ENCODE results near the gene FSCN2.

The FSCN2 gene

DNA sequence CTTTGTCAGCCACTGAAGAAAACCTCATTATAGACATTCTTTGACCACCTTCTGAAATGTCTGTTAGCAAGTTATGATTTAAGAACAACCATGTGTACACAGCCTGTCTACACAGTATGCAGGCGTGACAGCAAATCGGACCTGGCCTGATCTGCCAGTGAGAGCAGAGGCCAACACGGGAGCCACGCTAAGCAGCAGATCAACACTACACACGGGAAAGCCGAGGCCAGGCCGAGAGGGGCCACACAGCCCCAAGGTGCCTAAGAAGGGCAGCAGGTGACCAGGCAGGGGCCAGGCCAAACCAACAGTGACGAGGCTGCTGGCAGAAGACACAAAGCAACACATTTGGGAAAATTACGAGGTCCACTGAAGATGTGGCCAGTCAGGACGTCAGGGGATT lies 40.2 kb downstream of the FSCN2 start:
- no peak for TF ChIP-seq CTCF (IDR thresholded peaks at IDR 0.05; ENCODE audit: low read depth, low read length, missing control alignments)
- no peak overlapping the region for H3K4me3 ChIP-seq (replicated peaks; ENCODE audit: low read depth, low read length)
- no peak for DNase-seq (ENCODE audit: extremely low read depth, low read depth)

DNA sequence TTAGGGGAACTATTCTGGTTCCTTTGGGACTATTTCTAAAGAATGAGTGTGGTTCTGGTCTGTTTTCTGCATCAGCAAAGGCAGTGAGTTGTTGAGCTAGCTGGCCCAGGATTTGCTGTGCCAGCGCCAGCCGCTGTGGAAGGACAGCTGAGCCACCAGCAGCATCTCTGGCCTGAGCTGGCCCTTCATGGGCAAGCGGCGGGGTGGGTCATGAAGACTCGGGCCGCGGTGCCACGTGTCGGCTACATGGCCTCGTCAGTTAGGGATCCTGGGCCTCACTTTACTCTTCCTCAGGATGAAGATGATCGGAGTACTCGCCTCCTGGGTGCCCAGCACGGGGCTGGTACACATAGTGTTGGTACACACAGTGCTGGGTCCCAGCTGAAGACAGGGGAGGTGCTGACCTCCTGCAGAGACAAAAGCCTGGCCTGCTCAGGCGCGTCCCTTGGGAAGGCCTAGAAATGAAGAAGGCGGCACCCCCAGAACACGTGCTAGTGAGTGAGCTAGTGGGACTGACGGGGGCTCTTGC lies 41.9 kb downstream of the FSCN2 start:
- TF ChIP-seq CTCF (IDR thresholded peaks at IDR 0.05; ENCODE audit: low read depth, low read length, missing control alignments) = no peak
- no peak for DNase-seq (ENCODE audit: extremely low read depth, low read depth)
- no peak overlapping the region for H3K4me3 ChIP-seq (replicated peaks; ENCODE audit: low read depth, low read length)

DNA sequence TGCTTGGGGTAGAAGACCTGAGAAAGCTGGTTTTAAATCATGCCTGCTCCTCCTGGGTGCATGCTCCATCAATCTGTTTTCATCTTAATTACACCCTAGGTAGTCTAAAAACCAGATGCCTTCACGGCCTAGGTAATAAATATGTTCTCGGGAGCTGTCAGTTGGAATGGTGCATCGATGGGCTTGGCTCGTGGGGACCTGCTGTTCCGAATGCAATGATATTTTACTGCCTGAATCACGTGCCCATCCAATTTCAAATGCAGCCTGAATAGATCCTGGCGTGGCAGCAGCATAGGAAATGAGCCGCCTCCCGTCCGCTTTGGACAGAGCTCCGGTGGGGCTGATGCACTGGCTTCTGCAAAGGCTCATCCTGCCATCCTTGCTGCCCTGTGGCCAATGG lies 42.8 kb downstream of the FSCN2 start:
- no peak overlapping the region for H3K4me3 ChIP-seq (replicated peaks; ENCODE audit: low read depth, low read length)
- DNase-seq (ENCODE audit: extremely low read depth, low read depth) = no peak
- no peak for TF ChIP-seq CTCF (IDR thresholded peaks at IDR 0.05; ENCODE audit: low read depth, low read length, missing control alignments)

DNA sequence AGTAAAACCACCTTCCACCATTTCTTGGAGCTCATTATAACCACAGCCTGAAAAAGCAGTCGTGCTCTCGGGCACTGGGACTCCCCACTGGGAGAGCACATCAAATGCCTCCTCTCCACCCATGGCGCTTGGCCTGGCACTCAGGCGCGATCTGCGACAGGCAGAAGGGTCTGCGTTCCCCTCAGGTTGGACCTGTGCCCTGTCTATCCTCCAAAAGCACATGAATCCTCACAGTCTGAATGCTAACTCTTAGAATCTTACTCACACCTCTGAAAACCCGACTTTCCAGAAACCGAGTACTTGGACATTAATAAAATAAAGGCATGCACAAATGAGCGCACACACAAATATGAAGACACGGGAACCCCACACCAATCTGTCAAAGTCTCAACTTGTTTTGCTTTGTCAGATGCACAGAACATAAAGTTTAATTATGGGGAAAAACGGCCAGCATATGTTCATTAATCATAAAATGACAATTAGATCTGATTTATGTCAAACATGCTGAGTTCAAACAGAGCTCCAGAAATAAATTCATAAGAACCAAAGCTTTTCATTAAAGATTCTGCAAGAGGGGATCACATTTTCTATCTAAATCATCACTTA lies 44.5 kb downstream of the FSCN2 start:
- no peak for TF ChIP-seq CTCF (IDR thresholded peaks at IDR 0.05; ENCODE audit: low read depth, low read length, missing control alignments)
- no peak for DNase-seq (ENCODE audit: extremely low read depth, low read depth)
- no peak overlapping the region for H3K4me3 ChIP-seq (replicated peaks; ENCODE audit: low read depth, low read length)

DNA sequence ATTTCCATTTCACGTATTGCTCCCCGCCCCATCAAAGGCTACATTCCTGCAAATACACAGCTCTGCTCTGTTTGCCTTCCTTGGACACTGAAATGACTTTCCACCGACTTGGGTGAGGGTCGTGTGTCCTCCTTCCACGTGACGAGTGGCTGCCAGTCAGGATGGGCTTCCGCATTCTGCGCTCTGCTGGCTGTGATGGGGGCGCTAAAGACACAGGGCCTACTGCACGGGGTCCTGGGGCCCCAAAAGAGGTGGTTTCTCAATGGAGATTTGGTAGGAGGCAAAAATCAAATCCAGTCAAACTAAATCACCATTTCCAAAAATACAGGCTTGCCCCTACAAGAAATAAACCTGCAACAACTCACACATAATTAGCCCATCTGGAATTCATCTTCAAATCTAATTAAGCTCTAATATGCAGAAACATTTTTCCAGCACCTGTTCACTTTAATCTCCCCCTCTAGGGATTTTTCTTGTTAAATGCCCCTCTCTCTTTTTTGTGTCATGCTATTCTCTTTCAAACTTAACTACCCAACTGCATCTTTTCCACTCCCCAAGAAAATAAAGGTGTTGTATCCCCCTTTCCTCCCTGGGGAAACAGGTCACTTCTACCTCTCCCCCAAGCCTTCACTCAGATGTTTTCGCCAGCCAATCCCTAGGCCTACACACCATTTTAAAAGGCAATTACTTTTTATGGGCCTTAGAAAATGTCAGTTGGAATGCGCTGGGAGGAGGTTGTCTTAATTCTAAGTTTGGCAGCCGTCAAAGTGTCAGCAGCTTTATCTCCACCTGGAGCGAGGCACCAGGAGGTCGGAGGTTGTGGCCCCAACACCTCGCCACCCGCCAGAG lies 45.8 kb downstream of the FSCN2 start:
- no peak for DNase-seq (ENCODE audit: extremely low read depth, low read depth)
- no peak for TF ChIP-seq CTCF (IDR thresholded peaks at IDR 0.05; ENCODE audit: low read depth, low read length, missing control alignments)

GRCh38 chr17:81574643-81574956 lies 46.4 kb downstream of the FSCN2 start:
- TF ChIP-seq CTCF (IDR thresholded peaks at IDR 0.05; ENCODE audit: low read depth, low read length, missing control alignments) = no peak
- no peak for DNase-seq (ENCODE audit: extremely low read depth, low read depth)

More for the DNA sequence above, 45.8 kb downstream of the FSCN2 start:
- H3K4me3 ChIP-seq (replicated peaks; ENCODE audit: low read depth, low read length) = no peak overlapping the region

More at GRCh38 chr17:81574643-81574956, 46.4 kb downstream of the FSCN2 start:
- no peak overlapping the region for H3K4me3 ChIP-seq (replicated peaks; ENCODE audit: low read depth, low read length)
